ENCODE measurements around the gene ELMO3. TPM values are rescaled to one million over a fixed set of nuclear protein-coding genes. Genes with fewer than 3 reads are reported as not detected.

Gene ELMO3
- total RNA-seq, 1 donor = 1.6 TPM

- no peak for DNase-seq (ENCODE audit: low read depth in 2 of 3, low spot score in 2 of 3)
These were observed 34.9 kb upstream of the ELMO3 start for GRCh38 chr16:67163999-67164558.

- no peak for DNase-seq (ENCODE audit: low read depth in 2 of 3, low spot score in 2 of 3)
These were observed 34.3 kb upstream of the ELMO3 start, which contains the start of gene HSF4 for GRCh38 chr16:67164599-67165061. Gene HSF4, plus strand, starts transcription at chr16:67164745. Its CDS starts 67 bp downstream, at chr16:67164812.

DNA sequence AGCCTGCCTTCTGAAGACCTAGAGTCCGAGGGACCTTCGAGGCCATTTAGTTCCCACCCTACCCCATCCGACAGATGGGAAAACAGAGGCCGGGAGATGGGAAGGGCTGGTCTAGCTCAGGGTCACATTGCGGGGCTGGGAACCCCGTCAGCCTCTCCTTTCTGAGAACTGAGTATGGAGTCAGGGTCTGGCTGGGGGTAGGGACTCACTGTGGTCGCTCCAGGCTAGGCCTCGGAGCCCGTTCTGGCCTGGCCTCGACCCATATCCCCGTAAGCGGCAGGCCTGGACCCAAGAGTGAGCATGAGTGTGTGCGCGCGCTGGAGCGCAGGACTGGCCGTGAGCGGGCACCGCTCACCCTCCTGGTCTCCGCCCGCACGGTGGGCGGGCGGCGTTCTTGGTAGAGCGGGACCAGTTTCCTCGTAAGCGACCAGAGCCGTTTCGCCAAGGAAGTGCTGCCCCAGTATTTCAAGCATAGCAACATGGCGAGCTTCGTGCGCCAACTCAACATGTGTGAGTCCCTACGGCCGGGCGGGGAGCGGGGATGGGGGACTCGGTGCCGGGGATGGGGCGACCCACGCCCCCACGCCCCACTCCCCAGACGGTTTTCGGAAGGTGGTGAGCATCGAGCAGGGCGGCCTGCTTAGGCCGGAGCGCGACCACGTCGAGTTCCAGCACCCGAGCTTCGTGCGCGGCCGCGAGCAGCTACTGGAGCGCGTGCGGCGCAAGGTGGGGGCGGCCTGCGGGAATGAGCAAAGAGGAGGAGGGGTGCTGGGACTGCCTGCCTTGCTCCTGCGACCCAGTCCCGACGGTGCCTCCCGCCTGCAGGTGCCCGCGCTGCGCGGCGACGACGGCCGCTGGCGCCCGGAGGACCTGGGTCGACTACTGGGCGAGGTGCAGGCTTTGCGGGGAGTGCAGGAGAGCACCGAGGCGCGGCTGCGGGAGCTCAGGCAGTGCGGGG is 33.5 kb upstream of the ELMO3 start:
- no peak for DNase-seq (ENCODE audit: low read depth in 2 of 3, low spot score in 2 of 3)

DNA sequence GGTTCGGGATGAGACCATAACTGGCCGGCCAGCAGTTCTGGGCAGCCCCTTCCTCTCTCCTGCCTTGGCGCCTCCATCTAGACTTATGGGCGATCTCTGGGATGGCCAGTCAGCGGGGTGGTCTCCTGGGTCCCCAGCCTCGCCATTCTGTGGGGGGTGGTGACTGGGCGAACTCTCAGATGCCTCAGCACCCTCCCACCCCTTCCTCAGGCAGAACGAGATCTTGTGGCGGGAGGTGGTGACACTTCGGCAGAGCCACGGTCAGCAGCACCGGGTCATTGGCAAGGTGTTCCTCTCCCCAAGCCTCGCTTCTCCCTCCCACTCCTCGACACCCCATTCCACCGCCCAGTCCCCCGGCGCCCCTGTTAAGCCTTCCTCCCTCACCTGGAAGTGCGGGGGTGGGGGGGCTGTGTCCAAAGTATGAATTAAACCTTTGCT is 32.8 kb upstream of the ELMO3 start:
- no peak for DNase-seq (ENCODE audit: low read depth in 2 of 3, low spot score in 2 of 3)

DNA sequence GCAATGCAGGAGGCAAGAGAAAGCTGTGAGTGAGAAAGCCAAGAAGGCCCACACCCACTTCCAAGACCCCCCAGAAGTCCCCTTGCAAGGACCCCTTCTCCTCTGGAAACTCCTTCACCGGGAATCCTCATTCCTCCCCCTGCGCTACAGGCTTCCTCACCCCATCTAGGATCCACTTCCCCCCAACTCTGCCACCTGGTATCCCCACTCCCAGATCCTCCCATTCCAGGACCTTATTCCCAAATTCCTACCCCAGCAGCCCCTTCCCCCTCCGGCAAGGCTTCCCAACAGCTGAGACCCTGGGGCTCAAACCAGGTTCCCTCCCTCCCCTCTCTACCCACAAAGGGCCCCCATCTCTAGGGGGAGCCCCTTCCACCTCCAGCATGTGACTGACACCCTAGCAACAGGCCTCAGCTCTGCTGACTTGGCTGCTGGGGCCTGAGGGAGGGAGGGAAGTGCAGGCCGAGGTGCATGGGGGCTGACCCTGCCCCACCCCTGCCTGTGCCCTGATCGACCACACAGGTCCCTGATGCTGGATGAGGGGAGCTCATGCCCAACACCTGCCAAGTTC is 32.2 kb upstream of the ELMO3 start:
- no peak for DNase-seq (ENCODE audit: low read depth in 2 of 3, low spot score in 2 of 3)

DNA sequence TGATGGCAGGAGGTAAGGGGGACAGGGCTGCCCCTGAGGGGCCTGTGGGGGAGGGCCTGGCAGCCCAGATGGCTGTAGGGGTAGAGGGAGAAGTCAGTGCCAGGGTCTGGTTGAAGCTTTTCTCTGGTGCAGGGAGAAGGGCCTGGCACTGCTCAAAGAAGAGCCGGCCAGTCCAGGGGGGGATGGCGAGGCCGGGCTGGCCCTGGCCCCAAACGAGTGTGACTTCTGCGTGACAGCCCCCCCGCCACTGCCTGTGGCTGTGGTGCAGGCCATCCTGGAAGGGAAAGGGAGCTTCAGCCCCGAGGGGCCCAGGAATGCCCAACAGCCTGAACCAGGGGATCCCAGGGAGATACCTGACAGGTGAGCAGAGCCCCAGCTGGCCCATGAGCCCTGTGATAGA is 31.3 kb upstream of the ELMO3 start:
- no peak for DNase-seq (ENCODE audit: low read depth in 2 of 3, low spot score in 2 of 3)

DNA sequence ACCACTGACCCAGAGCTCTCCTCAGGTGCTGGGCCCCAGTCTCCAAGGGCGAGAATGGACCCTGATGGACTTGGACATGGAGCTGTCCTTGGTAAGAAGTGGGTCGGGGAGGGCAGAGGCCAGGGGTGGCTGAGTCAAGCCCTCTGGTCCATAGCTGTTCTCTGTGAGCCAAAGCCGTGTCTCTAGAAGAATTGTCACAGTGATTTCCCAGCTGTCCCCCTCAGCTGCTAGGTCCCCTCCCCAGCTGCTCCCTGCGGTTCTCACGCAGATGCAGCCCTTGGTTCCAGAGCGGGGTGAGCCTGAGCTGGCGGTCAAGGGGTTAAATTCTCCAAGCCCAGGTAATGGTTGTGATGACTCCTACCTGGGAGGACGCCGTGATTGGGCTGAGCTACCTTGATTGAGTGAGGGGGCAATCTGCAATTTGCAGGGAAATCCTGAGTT is 29.9 kb upstream of the ELMO3 start:
- no peak for DNase-seq (ENCODE audit: low read depth in 2 of 3, low spot score in 2 of 3)

DNA sequence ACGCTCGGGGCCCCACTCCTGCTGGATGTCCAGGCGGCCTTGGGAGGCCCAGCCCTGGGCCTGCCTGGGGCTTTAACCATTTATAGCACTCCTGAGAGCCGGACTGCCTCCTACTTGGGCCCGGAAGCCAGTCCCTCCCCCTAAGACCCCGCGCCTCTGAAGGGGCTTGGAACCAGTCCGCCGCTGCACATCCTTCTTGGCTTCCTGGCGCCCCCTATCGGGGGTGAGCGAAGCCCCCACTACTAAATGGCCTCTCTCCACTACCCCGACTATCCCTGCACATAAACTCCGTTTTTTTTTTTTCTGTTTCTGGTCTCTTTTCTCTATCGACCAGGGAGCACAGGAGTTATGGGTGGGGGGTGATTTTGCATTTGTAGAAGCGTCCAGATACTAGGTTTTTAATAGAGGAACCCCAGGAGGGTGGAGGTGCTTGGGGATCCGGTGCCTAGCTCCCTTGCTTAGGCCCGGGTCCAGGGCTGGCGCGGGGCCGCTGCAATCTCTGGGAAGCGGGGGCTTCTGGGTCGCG is 29.2 kb upstream of the ELMO3 start:
- peak in 1 of 3 donors; percentile 67 for DNase-seq (ENCODE audit: low read depth in 2 of 3, low spot score in 2 of 3)

DNA sequence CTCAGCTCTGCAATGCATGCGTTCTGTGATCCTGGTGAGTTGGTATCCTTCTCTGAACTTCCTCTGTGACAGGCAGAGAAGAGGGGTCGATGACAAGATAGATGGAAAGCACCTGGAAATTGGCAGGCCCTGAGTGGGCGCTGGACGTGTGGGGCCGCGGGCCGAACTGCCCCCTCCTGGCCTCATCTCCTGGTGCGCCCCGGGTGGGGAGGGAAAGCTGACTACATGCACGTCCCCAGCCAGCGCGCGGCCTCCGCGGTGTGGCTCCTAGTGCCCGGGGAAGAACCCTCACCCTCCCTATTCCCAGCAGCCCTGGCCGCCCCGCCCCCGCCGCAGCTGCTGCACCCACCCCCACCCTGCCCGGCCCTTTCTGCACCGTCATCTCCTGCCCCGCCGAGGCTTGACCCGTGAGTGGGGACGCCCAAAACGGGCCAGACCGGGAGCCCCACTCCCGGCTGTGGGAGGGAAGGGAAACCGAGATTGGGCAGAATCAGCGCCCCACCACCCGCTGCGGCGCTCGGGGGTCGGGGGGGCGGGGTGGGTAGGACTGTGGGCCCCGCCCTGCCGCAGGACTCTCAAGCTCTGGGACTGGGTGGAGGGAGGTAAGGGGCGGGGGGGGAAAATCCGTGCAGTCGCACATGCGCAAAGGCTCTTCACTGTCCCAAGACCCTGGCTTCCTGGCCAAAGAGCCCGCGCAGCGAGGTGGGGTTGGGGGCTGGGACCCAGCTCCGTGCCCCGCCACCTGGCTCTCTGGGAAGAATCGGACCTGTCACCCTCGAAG is 28.6 kb upstream of the ELMO3 start, which contains the start of gene NOL3:
NOL3 (plus strand) TSS at position 371 of the 781 bp plus-strand sequence.
- DNase-seq (ENCODE audit: low read depth in 2 of 3, low spot score in 2 of 3) = no peak

DNA sequence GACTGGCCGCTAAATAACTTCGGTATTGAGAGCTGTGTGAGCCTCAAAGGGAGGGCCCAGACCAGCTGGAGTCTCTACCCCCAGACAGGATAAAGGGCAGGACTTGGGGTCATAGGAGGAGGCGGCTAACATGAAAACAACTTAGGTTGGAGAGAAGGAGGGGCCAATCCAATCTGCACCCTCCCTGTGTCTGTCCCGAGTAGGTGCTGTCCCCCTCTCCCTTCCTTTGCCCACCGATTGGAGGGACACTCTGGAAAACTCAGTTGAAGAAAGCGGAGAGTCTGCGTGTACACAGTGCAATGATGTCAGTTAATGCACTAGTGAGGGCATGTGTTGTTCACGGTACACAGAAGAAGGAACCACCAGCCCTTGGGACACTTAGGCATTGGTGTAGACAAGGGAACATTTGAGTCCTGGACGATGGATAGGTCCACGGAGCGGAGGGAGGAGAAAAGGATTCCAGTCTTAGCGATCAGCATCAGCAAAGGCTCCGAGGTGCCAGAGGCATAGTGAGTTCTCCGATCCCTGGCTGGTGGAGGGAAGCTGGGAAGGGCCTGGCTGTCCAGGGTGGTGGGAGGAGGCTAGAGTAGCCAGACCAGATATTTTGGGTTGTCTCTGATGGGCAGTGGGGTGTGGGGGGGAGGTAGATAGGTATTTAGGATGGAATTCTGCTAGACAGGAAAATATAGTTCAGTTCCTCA is 27.8 kb upstream of the ELMO3 start:
- DNase-seq (ENCODE audit: low read depth in 2 of 3, low spot score in 2 of 3) = no peak

DNA sequence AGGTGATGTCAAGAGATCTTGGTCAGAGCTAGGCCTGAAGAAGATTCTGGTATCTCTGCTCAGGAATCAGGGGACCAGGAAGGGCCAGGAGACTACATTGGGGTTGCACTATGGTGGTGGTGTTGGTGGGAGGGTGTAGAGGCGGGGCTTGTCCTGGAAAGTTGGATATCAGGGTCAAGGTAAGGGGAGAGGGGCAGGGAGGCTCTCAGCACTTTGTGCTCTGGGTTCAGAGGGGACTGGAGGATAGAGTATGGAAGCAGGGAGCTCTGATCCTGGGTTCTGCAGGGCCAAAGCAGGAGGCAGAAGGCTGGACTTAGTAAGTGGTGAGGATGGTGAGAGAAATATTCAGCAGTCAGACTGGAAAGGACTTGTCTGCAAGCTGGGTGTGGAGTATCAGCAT is 25.6 kb upstream of the ELMO3 start:
- DNase-seq (ENCODE audit: low read depth in 2 of 3, low spot score in 2 of 3) = no peak

- peak in 2 of 3 donors; percentile 84 to 86 for DNase-seq (ENCODE audit: low read depth in 2 of 3, low spot score in 2 of 3)
These were observed 24.9 kb upstream of the ELMO3 start for GRCh38 chr16:67173808-67174705.

DNA sequence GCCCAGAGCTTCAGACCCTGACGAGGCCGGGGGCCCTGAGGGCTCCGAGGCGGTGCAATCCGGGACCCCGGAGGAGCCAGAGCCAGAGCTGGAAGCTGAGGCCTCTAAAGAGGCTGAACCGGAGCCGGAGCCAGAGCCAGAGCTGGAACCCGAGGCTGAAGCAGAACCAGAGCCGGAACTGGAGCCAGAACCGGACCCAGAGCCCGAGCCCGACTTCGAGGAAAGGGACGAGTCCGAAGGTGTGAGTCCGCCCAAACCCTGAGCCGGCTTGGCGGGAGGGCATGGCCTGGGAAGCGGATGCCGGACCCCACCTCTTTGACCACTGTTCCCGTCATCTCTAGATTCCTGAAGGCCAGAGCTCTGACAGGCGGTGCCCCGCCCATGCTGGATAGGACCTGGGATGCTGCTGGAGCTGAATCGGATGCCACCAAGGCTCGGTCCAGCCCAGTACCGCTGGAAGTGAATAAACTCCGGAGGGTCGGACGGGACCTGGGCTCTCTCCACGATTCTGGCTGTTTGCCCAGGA is 24.2 kb upstream of the ELMO3 start:
- DNase-seq (ENCODE audit: low read depth in 2 of 3, low spot score in 2 of 3) = no peak

DNA sequence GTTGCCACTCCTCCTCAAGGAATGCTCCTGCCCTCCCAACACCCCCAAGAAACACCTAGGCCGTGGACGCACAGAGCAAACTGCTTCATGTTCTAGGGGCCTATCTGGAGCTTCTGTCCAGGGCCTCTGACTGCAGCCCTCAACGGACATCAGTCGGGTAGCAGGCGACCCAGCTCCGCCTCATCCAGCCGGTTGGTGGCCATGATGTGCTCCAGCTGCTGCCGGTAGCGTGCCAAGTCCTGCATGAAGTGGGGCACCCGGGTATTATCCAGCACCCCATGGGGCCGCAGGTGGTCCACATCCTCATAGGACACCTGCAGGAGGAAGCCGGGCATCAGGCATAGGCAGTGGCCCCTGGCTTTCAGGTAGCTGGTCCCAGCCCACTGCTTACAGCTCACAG is 22.3 kb upstream of the ELMO3 start:
- no peak for DNase-seq (ENCODE audit: low read depth in 2 of 3, low spot score in 2 of 3)

GRCh38 chr16:67177743-67178699 is 20.9 kb upstream of the ELMO3 start:
- no peak for DNase-seq (ENCODE audit: low read depth in 2 of 3, low spot score in 2 of 3)

GRCh38 chr16:67179421-67180080 is 19.4 kb upstream of the ELMO3 start:
- DNase-seq (ENCODE audit: low read depth in 2 of 3, low spot score in 2 of 3) = no peak

- no peak for DNase-seq (ENCODE audit: low read depth in 2 of 3, low spot score in 2 of 3)
These were observed 18.8 kb upstream of the ELMO3 start for GRCh38 chr16:67180166-67180565.
